ENCODE data around the gene WDR64.

WDR64 gene

DNA sequence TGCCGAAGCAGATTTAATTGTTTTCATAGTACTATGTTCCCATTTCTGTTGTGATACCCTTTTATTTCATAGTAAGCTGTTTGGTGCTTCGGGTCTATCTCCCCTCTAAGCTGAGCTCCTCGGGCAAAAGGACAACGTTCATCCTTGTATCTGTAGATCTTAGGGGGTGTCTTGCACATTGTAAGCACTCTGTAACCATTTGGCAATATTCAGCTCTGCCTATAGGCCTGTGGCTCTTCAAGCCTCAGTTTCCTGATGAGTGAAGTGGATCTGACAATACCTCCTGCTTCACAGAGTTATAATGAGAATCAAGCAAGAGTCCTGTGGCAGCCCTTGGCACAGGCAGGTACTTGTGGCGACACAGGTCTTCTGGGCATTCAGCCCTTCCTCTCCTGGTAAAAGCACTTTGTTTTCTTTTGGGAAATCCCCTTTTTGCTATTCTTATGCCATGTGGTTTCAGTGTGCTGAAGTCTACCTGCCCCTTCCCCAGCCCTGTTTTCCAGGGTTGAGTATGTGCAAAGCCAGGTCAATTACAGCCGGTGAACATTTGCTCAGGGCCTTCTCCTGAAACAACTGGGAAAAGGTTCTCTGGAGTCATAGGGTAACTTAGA is 187.4 kb downstream of the WDR64 start:
- no peak for ATAC-seq
- no peak for DNase-seq

DNA sequence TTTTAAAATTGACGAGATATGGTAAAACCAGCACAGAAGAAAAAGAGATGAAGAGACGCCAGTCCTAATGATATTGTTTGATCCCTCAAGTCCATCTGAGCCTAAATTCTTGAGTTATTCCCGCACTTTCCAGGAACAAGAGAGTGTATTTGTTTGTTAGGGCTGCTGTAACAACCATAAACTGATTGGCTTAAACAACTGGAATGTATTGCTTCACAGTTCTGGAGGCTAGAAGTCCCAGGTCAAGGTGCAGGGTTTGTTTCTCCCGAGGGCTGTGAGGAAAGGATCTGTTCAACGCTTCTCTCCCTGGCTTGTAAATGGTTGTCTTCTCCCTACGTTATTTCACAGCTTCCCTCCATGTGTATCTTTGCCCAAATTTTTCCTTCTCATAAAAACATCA is 188.1 kb downstream of the WDR64 start:
- ATAC-seq (no peak), DNase-seq (no peak)

DNA sequence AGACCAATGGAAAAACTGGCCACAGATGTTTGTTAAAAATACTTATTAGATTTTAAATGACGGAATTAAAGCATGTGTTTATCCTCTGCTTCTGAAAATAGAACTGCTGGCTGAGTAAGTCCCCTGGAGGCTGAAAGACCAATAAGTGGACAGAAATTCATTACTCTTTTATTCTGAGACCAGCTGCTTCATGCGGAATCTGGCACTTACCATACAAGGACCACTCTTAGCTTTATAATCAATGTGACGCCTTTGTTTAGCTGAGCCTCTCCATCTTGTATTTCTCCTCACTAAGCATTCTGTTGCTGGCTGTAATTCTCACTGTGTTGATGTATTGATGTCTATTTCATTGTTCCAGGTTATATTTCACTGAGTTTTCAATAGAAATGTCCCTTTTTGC is 189.6 kb downstream of the WDR64 start:
- DNase-seq = no peak
- ATAC-seq = no peak

DNA sequence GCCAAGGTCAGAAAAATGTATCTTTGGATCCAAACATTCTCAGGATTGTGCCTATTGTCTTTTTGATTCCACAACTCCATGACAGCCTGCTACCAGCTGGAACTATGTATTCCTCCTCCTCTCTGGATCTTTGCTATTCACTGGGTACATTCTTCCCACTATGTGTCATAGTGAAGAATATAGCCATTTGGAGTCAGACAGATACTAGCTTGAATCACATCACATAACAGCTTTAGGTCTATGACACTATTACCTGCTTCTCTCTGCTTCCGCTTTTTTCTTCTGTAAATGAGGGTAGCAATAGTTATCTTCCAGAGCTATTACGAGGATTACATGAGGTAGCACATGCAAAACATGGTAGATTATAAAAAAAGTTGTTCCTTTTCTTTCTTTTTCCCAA is 190.5 kb downstream of the WDR64 start:
- no peak for DNase-seq

GRCh38 chr1:241844593-241844992 is 192.5 kb downstream of the WDR64 start:
- ATAC-seq = no peak
- no peak for DNase-seq

More for the DNA sequence above, 190.5 kb downstream of the WDR64 start:
- no peak for ATAC-seq

- no peak for ATAC-seq
- DNase-seq = no peak
Observed at GRCh38 chr1:241846375-241846774, 194.3 kb downstream of the WDR64 start.

- DNase-seq (no peak), ATAC-seq (no peak)
Observed at GRCh38 chr1:241846862-241847539, 194.9 kb downstream of the WDR64 start.

GRCh38 chr1:241847540-241847795 is 195.4 kb downstream of the WDR64 start:
- ATAC-seq = no peak

GRCh38 chr1:241847796-241848685 is 196.0 kb downstream of the WDR64 start, which contains the start of gene EXO1:
Gene EXO1, plus strand, starts transcription at chr1:241848204. Its CDS starts 2,222 bp downstream, at chr1:241850426.
- DNase-seq (peak; percentile 92), ATAC-seq (peak; percentile 95)

More at GRCh38 chr1:241847540-241847795, 195.4 kb downstream of the WDR64 start:
- no peak for DNase-seq

DNA sequence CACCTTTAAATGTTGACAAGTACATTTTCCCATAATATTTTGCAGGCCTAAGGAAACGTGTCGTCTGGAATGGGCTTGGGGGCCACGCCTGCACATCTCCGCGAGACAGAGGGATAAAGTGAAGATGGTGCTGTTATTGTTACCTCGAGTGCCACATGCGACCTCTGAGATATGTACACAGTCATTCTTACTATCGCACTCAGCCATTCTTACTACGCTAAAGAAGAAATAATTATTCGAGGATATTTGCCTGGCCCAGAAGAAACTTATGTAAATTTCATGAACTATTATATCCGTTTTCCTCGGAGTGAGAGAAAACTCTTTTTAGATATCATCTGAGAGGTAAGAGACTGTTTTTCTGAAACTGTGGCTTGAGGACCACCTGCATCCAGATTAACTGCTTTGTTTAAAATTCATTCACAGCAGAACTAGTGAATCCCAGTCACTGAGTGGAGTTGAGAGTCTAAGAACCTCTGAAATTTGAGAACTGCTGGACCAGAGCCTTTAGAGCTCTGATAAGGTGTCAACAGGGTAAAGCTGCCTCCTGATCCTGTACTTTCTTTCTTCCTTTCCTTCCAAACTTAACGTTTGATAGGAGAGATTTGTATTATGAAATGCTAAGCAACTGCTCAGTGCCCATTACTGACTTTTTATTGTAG is 196.7 kb downstream of the WDR64 start:
- no peak for ATAC-seq

GRCh38 chr1:241849345-241849695 is 197.2 kb downstream of the WDR64 start:
- DNase-seq (no peak), ATAC-seq (no peak)

More for the DNA sequence above, 196.7 kb downstream of the WDR64 start:
- DNase-seq = no peak

All from stimulated activated naive CD8-positive, alpha-beta T cell treated with anti-CD3 and anti-CD28 coated beads, Interleukin-15, Interleukin-2, amounts not matched to agents 100 U/mL and 50 U/mL, for 24 hours (primary cell).